Ishikawa (cell line): Measurements from ENCODE around the gene TRIM43B.

Source experiments
- CREB1 ChIP-seq: IDR thresholded peaks from 2 replicates; pipeline ENCODE4 v1.6.1; 2012; ENCODE audit warnings: low read depth
- EGR1 ChIP-seq: IDR thresholded peaks from 2 replicates; pipeline ENCODE4 v1.6.1; 2012
- EP300 ChIP-seq: IDR thresholded peaks from 2 replicates; pipeline ENCODE4 v1.6.1; 2012; ENCODE audit warnings: borderline replicate concordance
- FOXM1 ChIP-seq: IDR thresholded peaks from 2 replicates; pipeline ENCODE4 v1.6.1; 2012; ENCODE audit warnings: low read depth, borderline replicate concordance
- NFIC ChIP-seq: IDR thresholded peaks from 2 replicates; pipeline ENCODE4 v1.6.1; 2012
- RAD21 ChIP-seq: IDR thresholded peaks from 2 replicates; pipeline ENCODE4 v1.6.1; 2012; ENCODE audit warnings: low read depth
- TCF12 ChIP-seq: IDR thresholded peaks from 2 replicates; pipeline ENCODE4 v1.6.1; 2012; ENCODE audit warnings: low read depth
- TEAD4 ChIP-seq: IDR thresholded peaks from 2 replicates; pipeline ENCODE4 v1.6.1; 2012
- ZBTB7A ChIP-seq: IDR thresholded peaks from 2 replicates; pipeline ENCODE4 v1.6.1; 2012; ENCODE audit warnings: low read depth
- TF ChIP-seq, protein P1 (sequence below): IDR thresholded peaks from 2 replicates; pipeline ENCODE4 v1.6.1; 2012; ENCODE audit warnings: low read depth, mild to moderate bottlenecking
- TF ChIP-seq, protein P2 (sequence below): IDR thresholded peaks from 2 replicates; pipeline ENCODE4 v1.6.1; 2012

The TRIM43B gene

DNA sequence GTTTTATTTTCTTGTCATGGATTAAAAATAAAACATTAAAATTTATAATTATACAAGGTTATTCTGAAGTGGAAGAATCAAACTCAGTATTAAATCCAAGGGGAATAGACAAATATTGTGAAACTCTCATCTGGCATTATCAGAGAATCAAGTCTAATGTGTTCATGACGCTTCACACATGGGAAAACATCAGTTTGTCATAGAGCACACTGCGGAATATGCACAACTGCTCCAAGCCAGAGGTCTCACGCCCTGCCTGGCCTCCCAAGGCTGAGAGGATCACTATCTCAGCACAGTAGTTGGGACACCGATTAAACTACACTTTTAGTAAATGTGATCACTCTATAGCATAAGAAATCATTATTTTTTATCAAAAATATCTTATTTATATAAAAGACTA, 20.7 kb upstream of the TRIM43B start:
- TF ChIP-seq FOXM1 (no peak), TCF12 (no peak), ZBTB7A (no peak), RAD21 (no peak), EGR1 (no peak)

DNA sequence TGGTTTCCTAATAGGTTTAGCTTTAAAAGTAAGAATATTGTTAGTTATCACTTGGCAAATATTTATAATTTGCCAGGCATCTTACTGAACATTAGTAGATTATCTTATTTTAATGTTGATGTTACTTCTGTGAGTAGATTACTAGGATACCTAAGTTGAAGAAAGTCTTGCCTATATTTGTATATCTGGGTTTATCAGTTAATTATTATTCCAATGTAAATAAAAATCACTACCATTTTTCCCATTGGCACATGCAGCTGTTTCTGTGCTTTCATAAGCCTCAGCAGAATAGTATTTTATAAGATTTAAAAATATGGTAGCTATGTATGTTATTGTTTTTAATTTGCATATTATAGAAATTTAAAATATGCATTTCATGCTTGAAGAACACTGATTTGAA, 16.3 kb upstream of the TRIM43B start:
- TF ChIP-seq, protein P1, sequence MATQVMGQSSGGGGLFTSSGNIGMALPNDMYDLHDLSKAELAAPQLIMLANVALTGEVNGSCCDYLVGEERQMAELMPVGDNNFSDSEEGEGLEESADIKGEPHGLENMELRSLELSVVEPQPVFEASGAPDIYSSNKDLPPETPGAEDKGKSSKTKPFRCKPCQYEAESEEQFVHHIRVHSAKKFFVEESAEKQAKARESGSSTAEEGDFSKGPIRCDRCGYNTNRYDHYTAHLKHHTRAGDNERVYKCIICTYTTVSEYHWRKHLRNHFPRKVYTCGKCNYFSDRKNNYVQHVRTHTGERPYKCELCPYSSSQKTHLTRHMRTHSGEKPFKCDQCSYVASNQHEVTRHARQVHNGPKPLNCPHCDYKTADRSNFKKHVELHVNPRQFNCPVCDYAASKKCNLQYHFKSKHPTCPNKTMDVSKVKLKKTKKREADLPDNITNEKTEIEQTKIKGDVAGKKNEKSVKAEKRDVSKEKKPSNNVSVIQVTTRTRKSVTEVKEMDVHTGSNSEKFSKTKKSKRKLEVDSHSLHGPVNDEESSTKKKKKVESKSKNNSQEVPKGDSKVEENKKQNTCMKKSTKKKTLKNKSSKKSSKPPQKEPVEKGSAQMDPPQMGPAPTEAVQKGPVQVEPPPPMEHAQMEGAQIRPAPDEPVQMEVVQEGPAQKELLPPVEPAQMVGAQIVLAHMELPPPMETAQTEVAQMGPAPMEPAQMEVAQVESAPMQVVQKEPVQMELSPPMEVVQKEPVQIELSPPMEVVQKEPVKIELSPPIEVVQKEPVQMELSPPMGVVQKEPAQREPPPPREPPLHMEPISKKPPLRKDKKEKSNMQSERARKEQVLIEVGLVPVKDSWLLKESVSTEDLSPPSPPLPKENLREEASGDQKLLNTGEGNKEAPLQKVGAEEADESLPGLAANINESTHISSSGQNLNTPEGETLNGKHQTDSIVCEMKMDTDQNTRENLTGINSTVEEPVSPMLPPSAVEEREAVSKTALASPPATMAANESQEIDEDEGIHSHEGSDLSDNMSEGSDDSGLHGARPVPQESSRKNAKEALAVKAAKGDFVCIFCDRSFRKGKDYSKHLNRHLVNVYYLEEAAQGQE: no peak
- TF ChIP-seq EP300: no peak
- no peak for TF ChIP-seq CREB1

DNA sequence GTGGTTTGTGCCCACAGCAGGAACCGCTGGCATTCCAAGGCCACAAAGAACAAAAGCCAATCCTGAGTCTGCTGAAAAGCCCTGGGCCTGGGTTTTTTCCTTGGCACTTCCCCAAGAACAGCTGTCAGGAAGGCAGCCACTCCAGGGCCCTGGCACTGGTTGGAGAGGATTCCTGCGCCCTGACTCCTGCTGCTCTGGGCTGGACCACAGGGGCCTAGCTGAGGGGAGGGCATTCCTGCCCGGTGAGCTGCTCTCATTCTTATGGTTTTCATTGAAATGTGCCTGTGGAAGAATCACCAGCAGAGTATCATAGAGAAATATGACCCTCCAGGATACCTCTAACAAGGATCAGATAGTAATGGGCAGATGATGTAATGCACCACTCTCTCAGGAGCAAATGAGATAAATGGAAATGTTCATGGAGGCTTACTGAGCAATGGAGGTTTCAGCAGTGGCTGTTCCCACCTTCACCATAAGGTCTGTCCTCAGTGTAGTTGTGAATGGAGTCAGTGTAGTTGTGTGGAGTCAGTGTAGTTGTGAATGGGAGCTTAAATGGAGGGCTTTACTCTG, 50.0 kb downstream of the TRIM43B start:
- TF ChIP-seq EP300 (peak; percentile 87), NFIC (peak; percentile 82), RAD21 (0 out of 2 replicates have a peak, but pooled peaks have one; percentile 3), TCF12 (peak; percentile 90), TEAD4 (peak; percentile 86), FOXM1 (peak; percentile 78)
- TF ChIP-seq, protein P2, sequence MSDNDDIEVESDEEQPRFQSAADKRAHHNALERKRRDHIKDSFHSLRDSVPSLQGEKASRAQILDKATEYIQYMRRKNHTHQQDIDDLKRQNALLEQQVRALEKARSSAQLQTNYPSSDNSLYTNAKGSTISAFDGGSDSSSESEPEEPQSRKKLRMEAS: 0 out of 2 replicates have a peak, but pooled peaks have one; percentile 16
